OCI-LY1 (cell line): ENCODE results near the gene TIMELESS.

Experiments used
- H2AFZ ChIP-seq: fragments of 200-600 bp; sonication (generic), shearing (Covaris generic); 2 replicates; pipeline ENCODE4 v1.6.0; 2014; ENCODE audit warnings: antibody characterized with exemption, mild to moderate bottlenecking, low read length
- H3F3A ChIP-seq: fragments of 200-600 bp; sonication (generic), shearing (Covaris generic); 2 replicates; pipeline ENCODE4 v1.6.0; 2014; ENCODE audit warnings: mild to moderate bottlenecking, antibody characterized with exemption, low read length, moderate library complexity; ENCODE audit not compliant: insufficient read depth
- H3K27ac ChIP-seq: fragments of 200-600 bp; sonication (generic); 2 replicates; pipeline ENCODE4 v1.5.1; 2014; ENCODE audit warnings: low read length, mixed run types, mild to moderate bottlenecking, low read depth; ENCODE audit not compliant: poor library complexity, severe bottlenecking
- H3K27me3 ChIP-seq: fragments of 200-600 bp; sonication (generic); 2 replicates; pipeline ENCODE4 v1.6.0; 2014; ENCODE audit warnings: antibody characterized with exemption, mild to moderate bottlenecking, low read length, moderate library complexity; ENCODE audit not compliant: insufficient read depth
- H3K36me3 ChIP-seq: fragments of 200-600 bp; sonication (generic); 2 replicates; pipeline ENCODE4 v1.6.1; 2014; ENCODE audit warnings: mild to moderate bottlenecking, antibody characterized with exemption, low read length, moderate library complexity, mixed read lengths; ENCODE audit not compliant: insufficient read depth
- H3K4me1 ChIP-seq: fragments of 200-600 bp; sonication (generic); 2 replicates; pipeline ENCODE4 v1.5.1; 2014; ENCODE audit warnings: mild to moderate bottlenecking, low read length, moderate library complexity; ENCODE audit not compliant: insufficient read depth, severe bottlenecking
- H3K4me2 ChIP-seq: fragments of 200-600 bp; sonication (generic), shearing (Covaris generic); 2 replicates; pipeline ENCODE4 v1.6.1; 2014; ENCODE audit warnings: low read length
- H3K4me3 ChIP-seq: fragments of 200-600 bp; sonication (generic); 2 replicates; pipeline ENCODE4 v1.5.1; 2014; ENCODE audit warnings: low read length, low read depth, mild to moderate bottlenecking, mixed read lengths; ENCODE audit not compliant: poor library complexity, severe bottlenecking
- H3K79me2 ChIP-seq: fragments of 200-600 bp; shearing (Covaris generic); 2 replicates; pipeline ENCODE4 v1.6.1; 2016; ENCODE audit warnings: mixed run types, low read length, mixed read lengths; ENCODE audit not compliant: insufficient read depth
- H3K9ac ChIP-seq: fragments of 200-600 bp; sonication (generic), shearing (Covaris generic); 2 replicates; pipeline ENCODE4 v1.6.1; 2014; ENCODE audit warnings: mild to moderate bottlenecking, low read length, mixed read lengths
- H3K9me2 ChIP-seq: fragments of 200-600 bp; sonication (generic), shearing (Covaris generic); 2 replicates; pipeline ENCODE4 v1.6.1; 2014; ENCODE audit warnings: low read depth, mild to moderate bottlenecking, low read length, mixed read lengths
- H3K9me3 ChIP-seq: fragments of 200-600 bp; shearing (Covaris generic); 2 replicates; pipeline ENCODE4 v1.6.1; 2014; ENCODE audit warnings: low read length, mixed read lengths
- H4K20me1 ChIP-seq: fragments of 200-600 bp; sonication (generic), shearing (Covaris generic); 2 replicates; pipeline ENCODE4 v1.6.0; 2016; ENCODE audit warnings: mild to moderate bottlenecking, low read length; ENCODE audit not compliant: insufficient read depth
- EZH2 ChIP-seq: fragments of 200-600 bp; sonication (generic), shearing (Covaris generic); IDR thresholded peaks from 2 replicates; pipeline ENCODE4 v1.8.0; 2017; ENCODE audit warnings: borderline replicate concordance, mixed run types, mild to moderate bottlenecking, antibody characterized with exemption, low read length, moderate library complexity, mixed read lengths
- TF ChIP-seq, protein P1 (sequence below): fragments of 200-600 bp; sonication (generic), shearing (Covaris generic); IDR thresholded peaks from 2 replicates; pipeline ENCODE4 v1.5.1; 2017; ENCODE audit warnings: mild to moderate bottlenecking, antibody characterized with exemption, low read length, moderate library complexity, mixed read lengths

Gene TIMELESS

DNA sequence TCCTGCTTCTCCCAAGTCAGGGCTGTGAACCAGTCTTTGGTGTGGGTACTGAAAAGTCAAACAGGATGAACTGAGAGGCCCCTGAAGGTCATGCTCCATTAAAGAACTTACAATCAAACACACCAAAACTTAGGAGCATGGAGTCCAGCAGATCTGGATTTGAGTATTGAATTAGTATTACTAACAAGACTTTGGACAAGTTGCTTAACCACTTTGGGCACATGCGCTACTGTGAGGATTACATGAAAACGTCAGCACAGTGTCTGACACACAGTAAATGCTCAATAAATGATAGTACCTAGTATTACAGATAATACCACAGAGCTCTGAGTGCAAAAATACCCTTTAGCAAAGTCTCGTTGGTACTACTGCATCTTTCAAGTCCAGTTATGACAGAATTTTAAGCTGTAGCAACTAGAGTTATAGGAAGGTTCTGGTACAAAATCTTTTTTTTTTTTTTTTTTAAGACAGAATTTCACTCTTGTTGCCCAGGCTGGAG is 23.2 kb downstream of the TIMELESS start:
- H4K20me1 ChIP-seq: no peaks in the 10 kb centered on the region
- no peaks in the 10 kb centered on the region for H3K79me2 ChIP-seq
- TF ChIP-seq, protein P1, sequence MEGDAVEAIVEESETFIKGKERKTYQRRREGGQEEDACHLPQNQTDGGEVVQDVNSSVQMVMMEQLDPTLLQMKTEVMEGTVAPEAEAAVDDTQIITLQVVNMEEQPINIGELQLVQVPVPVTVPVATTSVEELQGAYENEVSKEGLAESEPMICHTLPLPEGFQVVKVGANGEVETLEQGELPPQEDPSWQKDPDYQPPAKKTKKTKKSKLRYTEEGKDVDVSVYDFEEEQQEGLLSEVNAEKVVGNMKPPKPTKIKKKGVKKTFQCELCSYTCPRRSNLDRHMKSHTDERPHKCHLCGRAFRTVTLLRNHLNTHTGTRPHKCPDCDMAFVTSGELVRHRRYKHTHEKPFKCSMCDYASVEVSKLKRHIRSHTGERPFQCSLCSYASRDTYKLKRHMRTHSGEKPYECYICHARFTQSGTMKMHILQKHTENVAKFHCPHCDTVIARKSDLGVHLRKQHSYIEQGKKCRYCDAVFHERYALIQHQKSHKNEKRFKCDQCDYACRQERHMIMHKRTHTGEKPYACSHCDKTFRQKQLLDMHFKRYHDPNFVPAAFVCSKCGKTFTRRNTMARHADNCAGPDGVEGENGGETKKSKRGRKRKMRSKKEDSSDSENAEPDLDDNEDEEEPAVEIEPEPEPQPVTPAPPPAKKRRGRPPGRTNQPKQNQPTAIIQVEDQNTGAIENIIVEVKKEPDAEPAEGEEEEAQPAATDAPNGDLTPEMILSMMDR: no peak
- no peak for TF ChIP-seq EZH2
- no peaks in the 10 kb centered on the region for H3K9me2 ChIP-seq
- H3K4me1 ChIP-seq: no peaks in the 10 kb centered on the region
- no peaks in the 10 kb centered on the region for H3F3A ChIP-seq
- H2AFZ ChIP-seq: no peak overlapping the region
- H3K4me2 ChIP-seq: no peak overlapping the region
- no peak overlapping the region for H3K9ac ChIP-seq
- H3K9me3 ChIP-seq: no peaks in the 10 kb centered on the region
- no peak overlapping the region for H3K27ac ChIP-seq
- H3K27me3 ChIP-seq: no peaks in the 10 kb centered on the region
- no peak overlapping the region for H3K4me3 ChIP-seq
- H3K36me3 ChIP-seq: peaks cover 93% of the 10 kb centered on the region

DNA sequence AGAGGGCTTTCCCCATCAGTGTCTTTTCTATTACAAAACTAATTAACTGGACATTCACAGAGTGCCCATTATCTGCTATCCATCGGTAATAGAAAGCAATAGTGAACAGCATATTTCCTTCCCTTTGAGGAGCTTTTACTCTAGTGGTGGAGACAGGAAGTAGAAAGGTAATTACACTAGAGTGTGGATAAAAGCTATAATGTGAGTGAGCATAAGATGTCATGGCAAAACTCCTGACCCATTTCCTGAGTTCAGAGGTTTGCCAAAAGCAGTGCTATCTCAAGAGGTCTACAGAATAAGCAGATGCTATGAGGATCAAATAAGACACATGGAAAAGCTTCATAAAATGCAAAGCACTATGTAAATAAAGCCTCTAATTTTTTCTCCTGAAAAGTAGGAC is 24.0 kb downstream of the TIMELESS start:
- H3K27ac ChIP-seq: no peak overlapping the region
- TF ChIP-seq, protein P1: no peak
- TF ChIP-seq EZH2: no peak
- H3K79me2 ChIP-seq: no peaks in the 10 kb centered on the region
- H3K27me3 ChIP-seq: no peaks in the 10 kb centered on the region
- no peaks in the 10 kb centered on the region for H3K4me1 ChIP-seq
- H3K36me3 ChIP-seq: peaks cover 93% of the 10 kb centered on the region
- no peak overlapping the region for H3K4me3 ChIP-seq
- no peak overlapping the region for H3K9ac ChIP-seq
- H4K20me1 ChIP-seq: no peaks in the 10 kb centered on the region
- H3F3A ChIP-seq: no peaks in the 10 kb centered on the region
- H2AFZ ChIP-seq: no peak overlapping the region
- no peaks in the 10 kb centered on the region for H3K9me2 ChIP-seq
- no peaks in the 10 kb centered on the region for H3K9me3 ChIP-seq
- H3K4me2 ChIP-seq: no peak overlapping the region

DNA sequence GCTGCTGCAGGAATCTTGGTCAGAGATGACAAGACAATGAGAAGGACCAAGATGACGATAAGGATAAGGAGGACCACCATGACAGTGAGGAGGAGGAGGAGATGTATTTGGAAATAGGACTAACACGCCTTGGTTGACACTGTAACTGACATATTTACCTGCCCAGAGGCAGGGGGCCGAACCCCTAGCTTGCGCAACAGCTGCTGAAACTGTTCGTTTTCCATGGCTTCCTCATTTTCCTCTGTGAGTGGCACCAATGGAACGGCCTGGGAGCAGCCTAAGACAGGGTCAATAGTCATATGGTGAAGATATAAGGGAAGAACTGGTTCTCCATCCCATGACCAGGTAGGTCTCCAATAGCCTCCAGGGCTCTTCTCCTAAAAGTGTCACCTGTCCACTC is 28.8 kb downstream of the TIMELESS start:
- Histone ChIP-seq H3K79me2 (no peaks in the 10 kb centered on the region), H3K4me2 (no peak overlapping the region), H4K20me1 (no peaks in the 10 kb centered on the region), H3F3A (no peaks in the 10 kb centered on the region), H2AFZ (no peak overlapping the region), H3K27me3 (no peaks in the 10 kb centered on the region), H3K4me3 (no peak overlapping the region), H3K4me1 (no peaks in the 10 kb centered on the region), H3K9me2 (no peaks in the 10 kb centered on the region), H3K9me3 (no peaks in the 10 kb centered on the region), H3K36me3 (peaks cover 90% of the 10 kb centered on the region), H3K9ac (no peak overlapping the region), H3K27ac (no peak overlapping the region)
- no peak for TF ChIP-seq EZH2
- TF ChIP-seq, protein P1: no peak
